ENCODE data around the gene RPL27A.

Gene RPL27A

DNA sequence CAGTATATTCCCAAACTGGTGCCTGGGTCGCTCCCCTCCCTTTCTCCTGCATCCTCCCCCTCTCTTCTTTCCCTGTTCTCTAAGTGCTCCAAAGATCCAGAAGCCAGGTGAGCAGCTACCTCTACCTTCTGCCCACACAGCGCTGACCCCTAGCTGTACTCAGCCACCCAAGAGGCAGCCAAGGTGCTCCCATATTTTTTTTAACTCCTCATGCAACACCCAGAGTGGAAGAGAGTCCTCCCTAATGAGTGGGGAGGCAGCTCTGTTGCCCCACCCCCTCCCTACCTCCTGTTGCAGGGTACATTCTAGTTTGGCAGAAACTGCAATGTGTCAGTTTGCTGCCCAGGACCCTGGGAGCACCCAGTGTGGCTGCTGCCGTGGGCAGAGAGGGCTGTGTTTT lies 40.2 kb downstream of the RPL27A start (continued):
- TF ChIP-seq, protein P1, sequence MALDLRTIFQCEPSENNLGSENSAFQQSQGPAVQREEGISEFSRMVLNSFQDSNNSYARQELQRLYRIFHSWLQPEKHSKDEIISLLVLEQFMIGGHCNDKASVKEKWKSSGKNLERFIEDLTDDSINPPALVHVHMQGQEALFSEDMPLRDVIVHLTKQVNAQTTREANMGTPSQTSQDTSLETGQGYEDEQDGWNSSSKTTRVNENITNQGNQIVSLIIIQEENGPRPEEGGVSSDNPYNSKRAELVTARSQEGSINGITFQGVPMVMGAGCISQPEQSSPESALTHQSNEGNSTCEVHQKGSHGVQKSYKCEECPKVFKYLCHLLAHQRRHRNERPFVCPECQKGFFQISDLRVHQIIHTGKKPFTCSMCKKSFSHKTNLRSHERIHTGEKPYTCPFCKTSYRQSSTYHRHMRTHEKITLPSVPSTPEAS (tag by site-specific recombination; IDR thresholded peaks at IDR 0.05): no peak
- no peak for TF ChIP-seq ZNF658 (tag by site-specific recombination; IDR thresholded peaks at IDR 0.05)
- TF ChIP-seq, protein P2, sequence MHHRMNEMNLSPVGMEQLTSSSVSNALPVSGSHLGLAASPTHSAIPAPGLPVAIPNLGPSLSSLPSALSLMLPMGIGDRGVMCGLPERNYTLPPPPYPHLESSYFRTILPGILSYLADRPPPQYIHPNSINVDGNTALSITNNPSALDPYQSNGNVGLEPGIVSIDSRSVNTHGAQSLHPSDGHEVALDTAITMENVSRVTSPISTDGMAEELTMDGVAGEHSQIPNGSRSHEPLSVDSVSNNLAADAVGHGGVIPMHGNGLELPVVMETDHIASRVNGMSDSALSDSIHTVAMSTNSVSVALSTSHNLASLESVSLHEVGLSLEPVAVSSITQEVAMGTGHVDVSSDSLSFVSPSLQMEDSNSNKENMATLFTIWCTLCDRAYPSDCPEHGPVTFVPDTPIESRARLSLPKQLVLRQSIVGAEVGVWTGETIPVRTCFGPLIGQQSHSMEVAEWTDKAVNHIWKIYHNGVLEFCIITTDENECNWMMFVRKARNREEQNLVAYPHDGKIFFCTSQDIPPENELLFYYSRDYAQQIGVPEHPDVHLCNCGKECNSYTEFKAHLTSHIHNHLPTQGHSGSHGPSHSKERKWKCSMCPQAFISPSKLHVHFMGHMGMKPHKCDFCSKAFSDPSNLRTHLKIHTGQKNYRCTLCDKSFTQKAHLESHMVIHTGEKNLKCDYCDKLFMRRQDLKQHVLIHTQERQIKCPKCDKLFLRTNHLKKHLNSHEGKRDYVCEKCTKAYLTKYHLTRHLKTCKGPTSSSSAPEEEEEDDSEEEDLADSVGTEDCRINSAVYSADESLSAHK (tag by site-specific recombination; IDR thresholded peaks at IDR 0.05): no peak
- TF ChIP-seq ZNF335 (tag by site-specific recombination; conservative IDR thresholded peaks at IDR 0.05): no peak

DNA sequence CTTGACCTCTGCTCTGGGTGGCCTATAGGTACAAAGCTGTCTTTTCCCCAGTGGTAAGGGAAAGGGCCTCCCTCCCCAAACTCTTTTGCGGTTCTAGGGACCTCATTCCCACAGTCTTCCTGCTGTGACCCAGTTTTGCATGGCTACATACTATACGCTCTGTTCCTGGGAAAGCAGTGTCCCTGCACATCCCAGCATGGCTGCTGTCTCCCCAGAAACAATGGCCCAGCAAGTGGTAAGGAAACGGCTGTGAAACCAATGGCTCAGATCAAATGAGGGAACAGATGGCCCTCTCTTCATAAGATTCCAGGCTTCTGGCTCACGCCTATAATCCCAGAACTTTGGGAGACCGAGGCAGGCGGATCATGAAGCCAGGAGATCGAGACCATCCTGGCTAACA lies 41.1 kb downstream of the RPL27A start:
- ChIA-PET CTCF (no interaction called here), POLR2A (no interaction called here)
- H3K4me3 ChIP-seq (ENCODE audit: low read depth, low read length): no peak overlapping the region
- TF ChIP-seq ZSCAN30 (tag by site-specific recombination; IDR thresholded peaks at IDR 0.05): no peak
- TF ChIP-seq, protein P3, sequence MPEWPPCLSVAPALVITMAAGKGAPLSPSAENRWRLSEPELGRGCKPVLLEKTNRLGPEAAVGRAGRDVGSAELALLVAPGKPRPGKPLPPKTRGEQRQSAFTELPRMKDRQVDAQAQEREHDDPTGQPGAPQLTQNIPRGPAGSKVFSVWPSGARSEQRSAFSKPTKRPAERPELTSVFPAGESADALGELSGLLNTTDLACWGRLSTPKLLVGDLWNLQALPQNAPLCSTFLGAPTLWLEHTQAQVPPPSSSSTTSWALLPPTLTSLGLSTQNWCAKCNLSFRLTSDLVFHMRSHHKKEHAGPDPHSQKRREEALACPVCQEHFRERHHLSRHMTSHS (tag by site-specific recombination; IDR thresholded peaks at IDR 0.05): no peak
- no peak for TF ChIP-seq ZNF335 (tag by site-specific recombination; conservative IDR thresholded peaks at IDR 0.05)
- TF ChIP-seq ZNF621 (tag by site-specific recombination; IDR thresholded peaks at IDR 0.05): no peak
- H3K4me1 ChIP-seq (ENCODE audit: control insufficient read depth, insufficient read depth, low read length): peaks cover 13% of the 10 kb centered on the region
- peaks cover 0 to 5% of the 10 kb centered on the region in 2 experiments; a peak in 1 of 3 replicates for H3K36me3 ChIP-seq (ENCODE audit: control insufficient read depth in 2 of 2, insufficient read depth in 1 of 2, low read length in 2 of 2)
- H3K9me3 ChIP-seq (ENCODE audit: control insufficient read depth, insufficient read depth, low read depth, low read length): no peaks in the 10 kb centered on the region
- H3K27ac ChIP-seq (ENCODE audit: extremely low read depth, low read depth, low read length): no peak overlapping the region

DNA sequence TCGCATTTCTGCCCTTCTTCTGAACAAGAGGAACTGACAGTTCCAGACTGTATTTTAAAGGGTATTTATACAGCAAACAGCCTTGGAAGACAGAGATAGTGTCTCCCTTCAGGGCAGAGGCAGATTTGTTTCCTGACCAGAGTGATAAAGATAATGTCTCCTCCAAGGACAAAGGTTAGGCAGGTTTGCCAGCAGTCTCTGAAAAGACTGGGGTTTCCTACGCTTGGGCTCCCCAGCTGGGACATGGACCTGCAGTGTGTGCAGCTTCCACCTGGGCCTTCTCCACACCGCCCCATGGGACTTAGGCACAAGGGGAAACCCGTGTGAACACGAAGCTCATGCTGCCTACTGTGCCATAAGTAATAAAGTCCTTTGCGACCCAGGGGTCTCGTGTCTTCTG lies 42.1 kb downstream of the RPL27A start:
- POLR2A ChIA-PET: no interaction called here
- Histone ChIP-seq H3K36me3 (ENCODE audit: control insufficient read depth in 2 of 2, insufficient read depth in 1 of 2, low read length in 2 of 2) (peaks cover 0 to 5% of the 10 kb centered on the region in 2 experiments; a peak in 1 of 3 replicates), H3K4me1 (ENCODE audit: control insufficient read depth, insufficient read depth, low read length) (peaks cover 13% of the 10 kb centered on the region), H3K9me3 (ENCODE audit: control insufficient read depth, insufficient read depth, low read depth, low read length) (no peaks in the 10 kb centered on the region), H3K27ac (ENCODE audit: extremely low read depth, low read depth, low read length) (no peak overlapping the region), H3K4me3 (ENCODE audit: low read depth, low read length) (no peak overlapping the region)
- TF ChIP-seq GFI1B (tag by site-specific recombination; IDR thresholded peaks at IDR 0.05) (no peak), ZNF292 (tag by site-specific recombination; IDR thresholded peaks at IDR 0.05; ENCODE audit: borderline replicate concordance, low read depth) (no peak), ZNF837 (tag by site-specific recombination; IDR thresholded peaks at IDR 0.05) (no peak), ZNF501 (tag by site-specific recombination; IDR thresholded peaks at IDR 0.05) (no peak), HOXC10 (CRISPR knock-in tag; IDR thresholded peaks at IDR 0.05) (no peak), KLF1 (tag by site-specific recombination; IDR thresholded peaks at IDR 0.05) (no peak), ZNF561 (tag by site-specific recombination; IDR thresholded peaks at IDR 0.05; ENCODE audit: borderline replicate concordance) (no peak)
- TF ChIP-seq, protein P4, sequence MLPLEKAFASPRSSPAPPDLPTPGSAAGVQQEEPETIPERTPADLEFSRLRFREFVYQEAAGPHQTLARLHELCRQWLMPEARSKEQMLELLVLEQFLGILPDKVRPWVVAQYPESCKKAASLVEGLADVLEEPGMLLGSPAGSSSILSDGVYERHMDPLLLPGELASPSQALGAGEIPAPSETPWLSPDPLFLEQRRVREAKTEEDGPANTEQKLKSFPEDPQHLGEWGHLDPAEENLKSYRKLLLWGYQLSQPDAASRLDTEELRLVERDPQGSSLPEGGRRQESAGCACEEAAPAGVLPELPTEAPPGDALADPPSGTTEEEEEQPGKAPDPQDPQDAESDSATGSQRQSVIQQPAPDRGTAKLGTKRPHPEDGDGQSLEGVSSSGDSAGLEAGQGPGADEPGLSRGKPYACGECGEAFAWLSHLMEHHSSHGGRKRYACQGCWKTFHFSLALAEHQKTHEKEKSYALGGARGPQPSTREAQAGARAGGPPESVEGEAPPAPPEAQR (tag by site-specific recombination; IDR thresholded peaks at IDR 0.05): no peak
- CTCF ChIA-PET: interaction anchor here (0.7 kb wide), 1 partner anchor 951 kb away, joined by 3 read pairs; no protein-coding TSS in a partner anchor
